PC-9 (cell line): ENCODE data around the gene SLC12A2. TPM values are rescaled to one million over a fixed set of nuclear protein-coding genes. Genes with fewer than 3 reads are reported as not detected.

ENCODE experiments used
- BruUV-seq: library from RNA; stranded (reverse); fragments of 400-500 nt; replicated peaks from 2 replicates; lab custom pipeline; 2021; lab: Mats Ljungman, UMichigan
- CTCF ChIA-PET: fragments of 300-600 bp; sonication (Branson Sonifier 250); formaldehyde crosslinking; loops from one replicate; lab custom pipeline; 2022; ENCODE audit warnings: antibody characterized with exemption; lab: Charles Lee
- POLR2A ChIA-PET: fragments of 300-600 bp; sonication (Branson Sonifier 250); formaldehyde crosslinking; loops from one replicate; lab custom pipeline; 2022; ENCODE audit warnings: antibody characterized with exemption; ENCODE audit not compliant: unreplicated experiment; lab: Charles Lee
- DNase-seq, 2 experiments: peaks; one replicate each; pipeline versions ENCODE4 v3.0.0 to v3.0.0-alpha.2; 2015 to 2022; ENCODE audit warnings: mixed read lengths in 1 of 2
- H2AFZ ChIP-seq: fragments of 200-600 bp; sonication (generic); 2 replicates; pipeline ENCODE4 v1.8.1; 2017; ENCODE audit warnings: antibody characterized with exemption
- H3F3A ChIP-seq: fragments of 200-600 bp; sonication (generic); 2 replicates; pipeline ENCODE4 v1.8.1; 2017; ENCODE audit warnings: antibody characterized with exemption, mild to moderate bottlenecking, low read depth; ENCODE audit not compliant: insufficient read depth
- H3K27ac ChIP-seq: fragments of 200-600 bp; sonication (generic); 2 replicates; pipeline ENCODE4 v1.6.1; 2016; ENCODE audit warnings: mixed run types
- H3K27me3 ChIP-seq: fragments of 200-600 bp; sonication (generic); 2 replicates; pipeline ENCODE4 v1.6.1; 2016; ENCODE audit warnings: low read depth, mixed run types; ENCODE audit not compliant: insufficient read depth
- H3K36me3 ChIP-seq: fragments of 200-600 bp; sonication (generic); 2 replicates; pipeline ENCODE4 v1.6.1; 2016; ENCODE audit warnings: low read depth, mixed run types
- H3K4me1 ChIP-seq: fragments of 200-600 bp; sonication (generic); replicated peaks from 2 replicates; pipeline ENCODE4 v1.6.1; 2016; ENCODE audit warnings: mixed run types; ENCODE audit not compliant: insufficient read depth
- H3K4me2 ChIP-seq: fragments of 200-600 bp; sonication (generic); 2 replicates; pipeline ENCODE4 v1.6.1; 2017; ENCODE audit warnings: mixed run types
- H3K4me3 ChIP-seq: fragments of 200-600 bp; sonication (generic); 2 replicates; pipeline ENCODE4 v1.6.1; 2016; ENCODE audit warnings: mixed run types
- H3K79me2 ChIP-seq: fragments of 200-600 bp; sonication (generic); 2 replicates; pipeline ENCODE4 v1.6.1; 2017; ENCODE audit warnings: low read depth, mixed run types
- H3K9me2 ChIP-seq: fragments of 200-600 bp; sonication (generic); 2 replicates; pipeline ENCODE4 v1.8.1; 2017; ENCODE audit warnings: mild to moderate bottlenecking; ENCODE audit not compliant: insufficient read depth
- H3K9me3 ChIP-seq: fragments of 200-600 bp; sonication (generic); 2 replicates; pipeline ENCODE4 v1.8.1; 2016; ENCODE audit warnings: low read depth; ENCODE audit not compliant: insufficient read depth
- H4K20me1 ChIP-seq: fragments of 200-600 bp; sonication (generic); 2 replicates; pipeline ENCODE4 v1.8.1; 2017; ENCODE audit not compliant: insufficient read depth
- CTCF ChIP-seq: fragments of 200-600 bp; sonication (generic); conservative IDR thresholded peaks from 2 replicates; pipeline ENCODE4 v1.6.1; 2017; ENCODE audit warnings: mixed run types, antibody characterized with exemption, mild to moderate bottlenecking, moderate library complexity
- EZH2 ChIP-seq: fragments of 200-600 bp; sonication (generic); IDR thresholded peaks from 2 replicates; pipeline ENCODE4 v1.8.0; 2017; ENCODE audit warnings: antibody characterized with exemption, low read depth
- intact Hi-C: fragments of 100-400 bp; cut with micrococcal nuclease; formaldehyde crosslinking; loops from one replicate; pipeline ENCODE4 v1.10.0; 2022; ENCODE audit not compliant: unreplicated experiment
- total RNA-seq: library from RNA; stranded (reverse); gene quantifications from 2 replicates; pipeline ENCODE4 v1.2.3, GENCODE V29; 2021

SLC12A2 gene
- total RNA-seq, 1 experiment from 2014 or later = 24.4 TPM

GRCh38 chr5:128163991-128164390, 80.4 kb downstream of the SLC12A2 start:
- Histone ChIP-seq H3K36me3 (peaks cover 20% of the 10 kb centered on the region), H3F3A (no peaks in the 10 kb centered on the region; the same call in 1 of the 2 replicates), H3K4me2 (no peak overlapping the region), H3K9me2 (no peaks in the 10 kb centered on the region), H4K20me1 (no peaks in the 10 kb centered on the region), H3K4me1 (no peaks in the 10 kb centered on the region), H3K27me3 (no peaks in the 10 kb centered on the region), H2AFZ (no peak overlapping the region), H3K79me2 (no peaks in the 10 kb centered on the region), H3K4me3 (no peak overlapping the region), H3K27ac (no peak overlapping the region), H3K9me3 (no peaks in the 10 kb centered on the region)
- BruUV-seq = no TSS peak
- intact Hi-C loops = no loop called here
- TF ChIP-seq CTCF (no peak), EZH2 (no peak)
- ChIA-PET CTCF (no interaction called here), POLR2A (no interaction called here)
- DNase-seq = no peak

- POLR2A ChIA-PET = no interaction called here
Observed at GRCh38 chr5:128169401-128170017, 85.9 kb downstream of the SLC12A2 start.

GRCh38 chr5:128172102-128172501, 88.5 kb downstream of the SLC12A2 start:
- Histone ChIP-seq H4K20me1 (no peaks in the 10 kb centered on the region), H3K9me2 (no peaks in the 10 kb centered on the region), H3K4me2 (no peak overlapping the region), H3F3A (peaks cover 3% of the 10 kb centered on the region; the same call in 1 of the 2 replicates), H3K4me3 (no peak overlapping the region), H3K4me1 (no peaks in the 10 kb centered on the region), H3K79me2 (no peaks in the 10 kb centered on the region), H3K9me3 (no peaks in the 10 kb centered on the region), H3K27ac (no peak overlapping the region), H2AFZ (no peak overlapping the region), H3K27me3 (no peaks in the 10 kb centered on the region), H3K36me3 (no peaks in the 10 kb centered on the region)
- POLR2A ChIA-PET = no interaction called here
- CTCF ChIA-PET = no interaction called here
- intact Hi-C loops = no loop called here
- BruUV-seq = no TSS peak
- TF ChIP-seq EZH2 (no peak), CTCF (no peak)
- DNase-seq = no peak

More at GRCh38 chr5:128169401-128170017, 85.9 kb downstream of the SLC12A2 start:
- Histone ChIP-seq H3K4me2 (no peak overlapping the region), H3K9me2 (no peaks in the 10 kb centered on the region), H3K27ac (no peak overlapping the region), H3K36me3 (no peaks in the 10 kb centered on the region; the same call in 1 of the 2 replicates), H3K27me3 (no peaks in the 10 kb centered on the region), H3K4me3 (no peak overlapping the region), H3K4me1 (no peaks in the 10 kb centered on the region), H2AFZ (no peak overlapping the region), H4K20me1 (no peaks in the 10 kb centered on the region), H3F3A (peaks cover 3% of the 10 kb centered on the region; the same call in 1 of the 2 replicates), H3K79me2 (no peaks in the 10 kb centered on the region), H3K9me3 (no peaks in the 10 kb centered on the region)
- no peak for DNase-seq
- no peak for TF ChIP-seq CTCF
- TF ChIP-seq EZH2 = no peak
- CTCF ChIA-PET = no interaction called here
- intact Hi-C loops = no loop called here
- BruUV-seq = no TSS peak
